H1 (cell line): ENCODE measurements around the gene GDF9. TPM values are rescaled to one million over a fixed set of nuclear protein-coding genes. Genes with fewer than 3 reads are reported as not detected.

Source experiments
- CTCF ChIA-PET: fragments of 300-600 bp; sonication (Branson Sonifier 250); formaldehyde crosslinking; loops from one replicate; lab custom pipeline; 2021; ENCODE audit not compliant: partially characterized antibody; lab: Charles Lee
- POLR2A ChIA-PET: fragments of 300-600 bp; sonication (Branson Sonifier 250); formaldehyde crosslinking; loops from one replicate; lab custom pipeline; 2021; ENCODE audit warnings: inconsistent platforms; ENCODE audit not compliant: partially characterized antibody; lab: Charles Lee
- DNase-seq, 2 experiments: peaks; one replicate each; pipeline versions ENCODE4 v3.0.0 to v3.0.0-alpha.2; 2010 to 2022; ENCODE audit warnings: low spot score in 2 of 2, low read depth in 1 of 2, mixed read lengths in 1 of 2
- FAIRE-seq: peaks from 2 replicates; lab custom pipeline; 2011; peaks lifted over from hg19 to GRCh38; lab: Jason Lieb, UNC
- H2AFZ ChIP-seq: 2 replicates; pipeline ENCODE4 v1.8.1; 2012; ENCODE audit warnings: low read length, inconsistent platforms
- H2AK5ac ChIP-seq: 2 replicates; pipeline ENCODE4 v1.6.1; 2013; ENCODE audit warnings: low read depth, low read length
- H2BK120ac ChIP-seq: replicated peaks from 2 replicates; pipeline ENCODE3; 2013; ENCODE audit warnings: low read depth, low read length, inconsistent platforms
- H2BK12ac ChIP-seq: 2 replicates; pipeline ENCODE4 v1.6.1; 2013; ENCODE audit warnings: low read depth, low read length
- H2BK15ac ChIP-seq: 2 replicates; pipeline ENCODE4 v1.6.1; 2013; ENCODE audit warnings: low read length
- H2BK20ac ChIP-seq: 2 replicates; pipeline ENCODE4 v1.6.1; 2013; ENCODE audit warnings: low read length
- H2BK5ac ChIP-seq: 2 replicates; pipeline ENCODE4 v1.6.1; 2013; ENCODE audit warnings: low read depth, low read length
- H3K14ac ChIP-seq: 2 replicates; pipeline ENCODE4 v1.6.1; 2013; ENCODE audit warnings: inconsistent platforms; ENCODE audit not compliant: insufficient read length
- H3K18ac ChIP-seq: 2 replicates; pipeline ENCODE4 v1.6.1; 2013; ENCODE audit warnings: low read length; ENCODE audit errors: extremely low read depth
- H3K23ac ChIP-seq: 2 replicates; pipeline ENCODE4 v1.6.1; 2013; ENCODE audit warnings: inconsistent platforms; ENCODE audit not compliant: insufficient read length
- H3K23me2 ChIP-seq: 2 replicates; pipeline ENCODE4 v1.6.1; 2013; ENCODE audit warnings: low read depth, low read length
- H3K27ac ChIP-seq: 2 replicates; pipeline ENCODE4 v1.6.1; 2011; ENCODE audit warnings: low read depth, low read length, inconsistent platforms
- H3K27me3 ChIP-seq, 4 experiments: replicated peaks in 1 of 4; 1 replicate in 1 of 4; 2 replicates in 3 of 4; pipeline versions ENCODE4 v1.6.1 to v1.8.1; 2011 to 2013; ENCODE audit warnings: low read length in 3 of 4, mild to moderate bottlenecking in 3 of 4, inconsistent platforms in 2 of 4, mixed read lengths in 2 of 4, moderate library complexity in 1 of 4; ENCODE audit not compliant: control insufficient read depth in 3 of 4, insufficient read depth in 3 of 4; ENCODE audit errors: extremely low read depth in 1 of 4
- H3K36me3 ChIP-seq, 4 experiments: 2 replicates each; pipeline versions ENCODE4 v1.6.1 to v1.8.1; 2011 to 2013; ENCODE audit warnings: mild to moderate bottlenecking in 4 of 4, low read length in 3 of 4, moderate library complexity in 2 of 4, control low read depth in 1 of 4, inconsistent platforms in 1 of 4; ENCODE audit not compliant: insufficient read depth in 4 of 4, control insufficient read depth in 2 of 4
- H3K4ac ChIP-seq: replicated peaks from 2 replicates; pipeline ENCODE3; 2013; ENCODE audit warnings: low read length, low read depth, mixed read lengths, inconsistent platforms; ENCODE audit not compliant: insufficient read length
- H3K4me1 ChIP-seq, 4 experiments: replicated peaks in 1 of 4; 1 replicate in 1 of 4; 2 replicates in 3 of 4; pipeline versions ENCODE4 v1.6.1 to v1.8.1; 2011 to 2013; ENCODE audit warnings: low read length in 3 of 4, inconsistent platforms in 2 of 4, mixed read lengths in 1 of 4; ENCODE audit not compliant: insufficient read depth in 4 of 4, control insufficient read depth in 3 of 4
- H3K4me2 ChIP-seq, 2 experiments: 2 replicates each; pipeline versions ENCODE4 v1.6.1 to v1.8.1; 2011 to 2013; ENCODE audit warnings: low read depth in 2 of 2, low read length in 2 of 2, control low read depth in 1 of 2, inconsistent platforms in 1 of 2, mild to moderate bottlenecking in 1 of 2; ENCODE audit not compliant: insufficient read depth in 1 of 2
- H3K4me3 ChIP-seq, 4 experiments: fragments of 200-600, 300-600 bp in 1 of 4; sonication (generic), shearing (Covaris generic), sonication (Bioruptor Twin) in 1 of 4; 2 replicates each; pipeline versions ENCODE4 v1.5.1 to v1.8.1; 2011 to 2016; ENCODE audit warnings: low read length in 4 of 4, low read depth in 3 of 4, control low read depth in 2 of 4, inconsistent platforms in 2 of 4, mild to moderate bottlenecking in 2 of 4, mixed read lengths in 1 of 4, moderate library complexity in 1 of 4; ENCODE audit not compliant: insufficient read depth in 2 of 4; ENCODE audit errors: extremely low read depth in 1 of 4
- H3K56ac ChIP-seq: replicated peaks from 2 replicates; pipeline ENCODE3; 2013; ENCODE audit warnings: low read depth, mild to moderate bottlenecking, mixed read lengths, low read length, inconsistent platforms; ENCODE audit not compliant: insufficient read length
- H3K79me1 ChIP-seq: 2 replicates; pipeline ENCODE4 v1.6.1; 2013; ENCODE audit warnings: low read depth, low read length, control low read depth
- H3K79me2 ChIP-seq, 2 experiments: 2 replicates each; pipeline versions ENCODE4 v1.6.1 to v1.8.1; 2012 to 2013; ENCODE audit warnings: low read length in 2 of 2, mild to moderate bottlenecking in 2 of 2, inconsistent platforms in 1 of 2; ENCODE audit not compliant: insufficient read depth in 2 of 2, control insufficient read depth in 1 of 2
- H3K9ac ChIP-seq, 4 experiments: replicated peaks in 1 of 4; 1 replicate in 1 of 4; 2 replicates in 3 of 4; pipeline versions ENCODE4 v1.6.1 to v1.8.1; 2011 to 2013; ENCODE audit warnings: low read depth in 3 of 4, low read length in 3 of 4, control low read depth in 2 of 4, mild to moderate bottlenecking in 2 of 4, moderate library complexity in 2 of 4, inconsistent platforms in 1 of 4; ENCODE audit errors: extremely low read depth in 1 of 4
- H3K9me3 ChIP-seq, 2 experiments: 2 replicates each; pipeline versions ENCODE4 v1.6.1 to v1.8.1; 2012 to 2013; ENCODE audit warnings: mild to moderate bottlenecking in 2 of 2, moderate library complexity in 2 of 2, control low read depth in 1 of 2, inconsistent platforms in 1 of 2, low read depth in 1 of 2, low read length in 1 of 2, mixed read lengths in 1 of 2; ENCODE audit not compliant: insufficient read depth in 2 of 2
- H4K20me1 ChIP-seq, 2 experiments: replicated peaks in 1 of 2; 2 replicates each; pipeline versions ENCODE3 to v1.8.1; 2011 to 2013; ENCODE audit warnings: inconsistent platforms in 2 of 2, low read length in 2 of 2, mild to moderate bottlenecking in 1 of 2; ENCODE audit not compliant: insufficient read depth in 2 of 2, control insufficient read depth in 1 of 2
- H4K5ac ChIP-seq: 2 replicates; pipeline ENCODE4 v1.6.1; 2013; ENCODE audit warnings: low read length, low read depth, mixed read lengths, inconsistent platforms; ENCODE audit not compliant: insufficient read length
- H4K8ac ChIP-seq: 2 replicates; pipeline ENCODE4 v1.8.0; 2013; ENCODE audit warnings: mild to moderate bottlenecking, moderate library complexity, low read length, inconsistent platforms; ENCODE audit not compliant: insufficient read depth; ENCODE audit errors: extremely low read depth
- H4K91ac ChIP-seq: replicated peaks from 2 replicates; pipeline ENCODE3; 2013; ENCODE audit warnings: low read length, mixed read lengths, inconsistent platforms; ENCODE audit not compliant: insufficient read length
- GTF2F1 ChIP-seq: IDR thresholded peaks from 2 replicates; pipeline ENCODE4 v1.6.1; 2012; ENCODE audit warnings: low read depth, low read length, improper control_type of control experiment, borderline replicate concordance
- WGBS, 2 experiments: shearing (Covaris generic) in 1 of 2; methylation state at CpG; one replicate each; pipeline versions ENCODE4 v1.1.6 to v1.1.7; 2013 to 2015; ENCODE audit warnings: low lambda C conversion rate in 2 of 2, mixed read lengths in 2 of 2, inconsistent platforms in 1 of 2, low coverage in 1 of 2, missing lambda C conversion rate in 1 of 2; ENCODE audit not compliant: insufficient replicate concordance in 2 of 2, insufficient coverage in 1 of 2, insufficient read length in 1 of 2; ENCODE audit errors: extremely low coverage in 1 of 2, missing lambda C conversion rate in 1 of 2; 5-methylcytosine and 5-hydroxymethylcytosine counted together
- polyA plus RNA-seq, 7 experiments: library from polyadenylated mRNA; depleted of rRNA in 3 of 7; stranded (reverse) in 5 of 7; unstranded in 2 of 7; fragments of >200 nt in 5 of 7; fragments of 200-250 nt in 2 of 7; gene quantifications; 1 replicate in 5 of 7; 2 replicates in 1 of 7; 4 replicates in 1 of 7; pipeline versions ENCODE4 v1.2.1 to v1.2.3, GENCODE V29; 2011 to 2013; ENCODE audit warnings: missing spikeins in 2 of 7, mixed read lengths in 2 of 7
- total RNA-seq: library from RNA; stranded (reverse); fragmentation: NEBNext Ultra II Directional; extraction: Animal tissue kit (Norgen Biotek cat#: 25700); gene quantifications from 2 replicates; pipeline ENCODE4 v1.2.1, GENCODE V29; 2021

GDF9 gene
- total and polyA plus RNA-seq, 2 of the 8 experiments (the other 6 are each of a cell fraction or from before 2014, with no cell fraction given), result 0.14 TPM; not detected in 1

DNA sequence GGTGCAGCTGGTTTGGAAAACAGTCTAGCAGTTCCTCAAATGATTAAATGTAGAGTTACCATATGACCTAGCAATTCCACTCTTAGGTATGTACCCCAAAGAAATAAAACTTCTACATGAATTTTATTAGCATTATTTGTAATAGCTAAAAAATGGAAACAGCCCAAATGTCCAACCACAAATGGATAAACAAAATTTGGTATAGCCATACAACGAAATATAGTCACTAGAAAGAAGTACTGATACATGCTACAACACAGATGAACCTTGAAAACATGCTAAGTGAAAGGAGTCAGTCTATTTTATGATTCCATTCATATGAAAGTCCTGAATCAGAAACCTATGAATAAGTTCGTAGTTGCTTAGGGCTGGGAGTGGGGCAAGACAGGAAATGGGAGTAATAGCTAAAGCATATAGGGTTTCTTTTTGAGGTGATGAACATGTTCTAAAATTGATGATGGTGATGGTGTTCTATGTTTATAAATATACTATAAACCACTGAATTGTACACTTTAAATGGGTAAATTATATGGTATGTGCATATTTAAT is 6.3 kb downstream of the GDF9 start:
- Histone ChIP-seq H2BK15ac (no peak overlapping the region), H3K4me2 (no peak overlapping the region), H3K36me3 (no peaks in the 10 kb centered on the region), H3K27me3 (no peaks in the 10 kb centered on the region), H4K20me1 (no peaks in the 10 kb centered on the region), H4K5ac (no peak overlapping the region), H3K79me1 (no peaks in the 10 kb centered on the region), H2BK120ac (no peak overlapping the region), H3K14ac (no peak overlapping the region), H2AFZ (no peak overlapping the region), H3K9me3 (no peaks in the 10 kb centered on the region), H3K9ac (no peak overlapping the region), H3K4me1 (no peaks in the 10 kb centered on the region), H3K23ac (no peak overlapping the region), H2BK12ac (no peak overlapping the region), H3K18ac (no peak overlapping the region), H4K91ac (no peak overlapping the region), H3K4ac (no peak overlapping the region), H3K56ac (no peak overlapping the region), H2AK5ac (no peak overlapping the region), H3K27ac (no peak overlapping the region), H3K4me3 (no peak overlapping the region), H3K79me2 (no peaks in the 10 kb centered on the region), H3K23me2 (no peaks in the 10 kb centered on the region), H2BK20ac (no peak overlapping the region), H4K8ac (no peak overlapping the region), H2BK5ac (no peak overlapping the region)
- FAIRE-seq, result no peak
- ChIA-PET CTCF (interaction anchor here (2.2 to 32.2 kb wide), 3 partner anchors 11 to 30 kb away, joined by 6 to 465 read pairs (median 11); partner anchors contain the start of gene SHROOM1), POLR2A (interaction anchor here (0.8 to 1.4 kb wide), 2 partner anchors 29 to 90 kb away, joined by 3 read pairs; no protein-coding TSS in a partner anchor)
- DNase-seq, result no peak
- no peak for TF ChIP-seq GTF2F1
- WGBS, 2 experiments, result 78% methylated on average over 2 of the region's 2 CpGs; no CpG with 5 or more reads in 1 of the 2 experiments
